Endothelial cell of umbilical vein (primary cell): ENCODE data around the gene ZMYM4. TPM values are rescaled to one million over a fixed set of nuclear protein-coding genes. Genes with fewer than 3 reads are reported as not detected.

Experiments
- BruUV-seq: library from RNA; stranded (reverse); fragments of 400-500 nt; replicated peaks from 2 replicates; lab custom pipeline; 2021; lab: Mats Ljungman, UMichigan
- CTCF ChIA-PET: fragments of 300-600, 350-600 bp; sonication (Branson Sonifier 250); formaldehyde crosslinking; loops from one replicate; lab custom pipeline; 2021; ENCODE audit warnings: antibody characterized with exemption, inconsistent platforms; lab: Charles Lee
- POLR2A ChIA-PET: fragments of 300-600, 350-600 bp; sonication (Branson Sonifier 250); formaldehyde crosslinking; loops from one replicate; lab custom pipeline; 2021; ENCODE audit warnings: antibody characterized with exemption, inconsistent platforms; lab: Charles Lee
- DNase-seq: peaks from one replicate; pipeline ENCODE4 v3.0.0-alpha.2; 2011; ENCODE audit warnings: low read depth, low spot score
- FAIRE-seq: peaks from 2 replicates; lab custom pipeline; 2011; peaks lifted over from hg19 to GRCh38; lab: Jason Lieb, UNC
- H2AFZ ChIP-seq: 2 replicates; pipeline ENCODE4 v1.6.0; 2012; ENCODE audit warnings: low read depth, low read length, control low read depth, inconsistent platforms
- H3K27ac ChIP-seq: 2 replicates; pipeline ENCODE4 v1.5.1; 2011; ENCODE audit warnings: low read depth, mild to moderate bottlenecking, control low read depth, low read length, moderate library complexity; ENCODE audit not compliant: insufficient read depth
- H3K27me3 ChIP-seq, 2 experiments: 2 replicates each; pipeline versions ENCODE4 v1.6.0 to v1.6.1; 2011; ENCODE audit warnings: low read length in 2 of 2, mixed read lengths in 1 of 2; ENCODE audit not compliant: control insufficient read depth in 2 of 2, insufficient read depth in 2 of 2
- H3K36me3 ChIP-seq, 2 experiments: 2 replicates in 1 of 2; 3 replicates in 1 of 2; pipeline ENCODE4 v1.5.1; 2011; ENCODE audit warnings: low read length in 2 of 2, mild to moderate bottlenecking in 1 of 2, moderate library complexity in 1 of 2; ENCODE audit not compliant: control insufficient read depth in 2 of 2, insufficient read depth in 2 of 2; ENCODE audit errors: extremely low read depth in 1 of 2
- H3K4me1 ChIP-seq: 3 replicates; pipeline ENCODE4 v1.5.1; 2011; ENCODE audit warnings: mild to moderate bottlenecking, low read length; ENCODE audit not compliant: control insufficient read depth, insufficient read depth; ENCODE audit errors: extremely low read depth
- H3K4me2 ChIP-seq: 2 replicates; pipeline ENCODE4 v1.6.1; 2011; ENCODE audit warnings: low read length, control low read depth, mixed read lengths; ENCODE audit not compliant: insufficient read depth
- H3K4me3 ChIP-seq, 3 experiments: fragments of 200-600 bp in 1 of 3; sonication (generic), shearing (Covaris generic) in 1 of 3; replicated peaks in 1 of 3; 2 replicates each; pipeline ENCODE4 v1.5.1; 2011 to 2016; ENCODE audit warnings: control low read depth in 3 of 3, low read length in 3 of 3, mild to moderate bottlenecking in 2 of 3, inconsistent platforms in 1 of 3, low read depth in 1 of 3, moderate library complexity in 1 of 3; ENCODE audit not compliant: insufficient read depth in 1 of 3
- H3K79me2 ChIP-seq: 2 replicates; pipeline ENCODE4 v1.6.0; 2012; ENCODE audit warnings: low read length, inconsistent platforms; ENCODE audit not compliant: control insufficient read depth, insufficient read depth
- H3K9ac ChIP-seq: replicated peaks from 2 replicates; pipeline ENCODE3; 2011; ENCODE audit warnings: low read length, control low read depth; ENCODE audit not compliant: insufficient read depth; ENCODE audit errors: extremely low read depth
- H3K9me1 ChIP-seq: replicated peaks from 3 replicates; pipeline ENCODE4 v1.6.0; 2011; ENCODE audit warnings: mild to moderate bottlenecking, low read length; ENCODE audit not compliant: control insufficient read depth, insufficient read depth; ENCODE audit errors: extremely low read depth
- H3K9me3 ChIP-seq: replicated peaks from 2 replicates; pipeline ENCODE4 v1.5.1; 2012; ENCODE audit warnings: low read length, inconsistent platforms; ENCODE audit not compliant: control insufficient read depth, insufficient read depth
- H4K20me1 ChIP-seq: replicated peaks from 2 replicates; pipeline ENCODE3; 2011; ENCODE audit warnings: mild to moderate bottlenecking, low read length; ENCODE audit not compliant: control insufficient read depth, insufficient read depth; ENCODE audit errors: extremely low read depth
- CTCF ChIP-seq, 2 donors: IDR thresholded peaks; 1 replicate in 1 of 2; 2 replicates in 1 of 2; pipeline ENCODE4 v1.5.1; 2011; ENCODE audit warnings: low read length in 2 of 2, mild to moderate bottlenecking in 2 of 2, moderate library complexity in 2 of 2, control low read depth in 1 of 2, inconsistent platforms in 1 of 2, low read depth in 1 of 2; ENCODE audit not compliant: insufficient read depth in 1 of 2; ENCODE audit errors: extremely low read depth in 1 of 2
- EZH2 ChIP-seq: IDR thresholded peaks from 2 replicates; pipeline ENCODE4 v1.6.1; 2012; ENCODE audit warnings: borderline replicate concordance, low read depth, mild to moderate bottlenecking, moderate library complexity, low read length, inconsistent platforms; ENCODE audit not compliant: severe bottlenecking
- FOS ChIP-seq: IDR thresholded peaks from 2 replicates; pipeline ENCODE4 v1.6.1; 2011; ENCODE audit warnings: mild to moderate bottlenecking, low read length, moderate library complexity, borderline replicate concordance; ENCODE audit not compliant: insufficient read depth
- GATA2 ChIP-seq: IDR thresholded peaks from 2 replicates; pipeline ENCODE4 v1.7.0; 2011; ENCODE audit warnings: low read depth, mild to moderate bottlenecking, moderate library complexity, mixed read lengths, low read length; ENCODE audit not compliant: insufficient read length, insufficient read depth
- JUN ChIP-seq: IDR thresholded peaks from 2 replicates; pipeline ENCODE4 v1.6.1; 2011; ENCODE audit warnings: borderline replicate concordance, low read depth; ENCODE audit not compliant: insufficient read length, insufficient read depth
- MYC ChIP-seq: IDR thresholded peaks from one replicate; pipeline ENCODE4 v1.6.1; 2011; ENCODE audit warnings: mild to moderate bottlenecking, low read depth, low read length
- POLR2A ChIP-seq: IDR thresholded peaks from 2 replicates; pipeline ENCODE4 v1.6.1; 2012; ENCODE audit warnings: low read depth, mild to moderate bottlenecking, control low read depth, low read length
- POLR2AphosphoS5 ChIP-seq: IDR thresholded peaks from 2 replicates; pipeline ENCODE4 v1.6.1; 2012; ENCODE audit warnings: low read depth, mild to moderate bottlenecking, control low read depth, low read length, moderate library complexity; ENCODE audit not compliant: insufficient read depth
- dilution Hi-C: fragments of 300-500 bp; cut with MboI; formaldehyde crosslinking; loops from one replicate; pipeline ENCODE4 v1.15.0; 2019; ENCODE audit warnings: low sequenced_read_pairs; ENCODE audit not compliant: extremely low pct_ligation_motif_present
- intact Hi-C: fragments of 100-400 bp; cut with micrococcal nuclease; formaldehyde crosslinking; loops from one replicate; pipeline ENCODE4 v1.10.0; 2022
- polyA plus RNA-seq, 4 experiments: library from polyadenylated mRNA; depleted of rRNA in 3 of 4; stranded (reverse) in 3 of 4; unstranded in 1 of 4; fragments of >200 nt; gene quantifications; 2 replicates each; pipeline versions ENCODE4 v1.2.1 to v1.2.3, GENCODE V29; 2011 to 2012; ENCODE audit warnings: missing spikeins in 1 of 4
- total RNA-seq: library from RNA; stranded (reverse); gene quantifications from 2 replicates; pipeline ENCODE4 v1.2.3, GENCODE V29; 2021
- TF ChIP-seq, protein P1 (sequence below): IDR thresholded peaks from 2 replicates; pipeline ENCODE4 v1.6.1; 2011; ENCODE audit not compliant: insufficient read depth, insufficient read length

The ZMYM4 gene
- total and polyA plus RNA-seq, 2 donors (not counting 3 experiments of a cell fraction or from before 2014, with no cell fraction given): 15.3 to 65.0 TPM

DNA sequence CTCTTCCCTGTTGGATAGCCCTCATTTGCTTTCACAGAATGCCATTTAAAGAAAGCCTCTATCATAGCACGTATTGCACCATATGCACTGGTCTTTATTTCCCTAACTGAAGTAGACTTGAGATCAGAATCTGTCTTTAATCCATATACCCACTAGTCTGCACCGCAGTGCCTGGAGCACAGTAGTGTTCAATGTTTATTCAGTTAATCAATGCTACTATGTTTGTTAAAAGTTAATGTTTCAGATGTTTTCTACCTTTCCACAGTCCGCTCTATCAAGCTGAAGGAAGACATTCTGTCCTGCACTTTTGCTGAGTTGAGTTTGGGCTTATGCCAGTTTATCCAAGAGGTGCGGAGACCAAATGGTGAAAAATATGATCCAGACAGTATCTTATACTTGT lies 139.2 kb downstream of the ZMYM4 start:
- no peaks in the 10 kb centered on the region for H3K27me3 ChIP-seq
- no peaks in the 10 kb centered on the region for H3K9me1 ChIP-seq
- ChIA-PET CTCF (no interaction called here), POLR2A (no interaction called here)
- no peak overlapping the region for H3K4me3 ChIP-seq
- peaks cover 7 to 8% of the 10 kb centered on the region in 2 experiments for H3K36me3 ChIP-seq
- H3K9ac ChIP-seq: no peak overlapping the region
- H2AFZ ChIP-seq: no peak overlapping the region
- dilution Hi-C loops: no loop called here
- H4K20me1 ChIP-seq: no peaks in the 10 kb centered on the region
- H3K79me2 ChIP-seq: no peaks in the 10 kb centered on the region
- H3K9me3 ChIP-seq: no peaks in the 10 kb centered on the region
- no TSS peak for BruUV-seq
- TF ChIP-seq POLR2A (no peak), CTCF (IDR thresholded peaks at IDR 0.05; ENCODE audit: extremely low read depth in 1 of 2, insufficient read depth in 1 of 2, low read depth in 1 of 2, low read length in 2 of 2) (no peak), FOS (no peak), EZH2 (no peak)
- TF ChIP-seq, protein P1, sequence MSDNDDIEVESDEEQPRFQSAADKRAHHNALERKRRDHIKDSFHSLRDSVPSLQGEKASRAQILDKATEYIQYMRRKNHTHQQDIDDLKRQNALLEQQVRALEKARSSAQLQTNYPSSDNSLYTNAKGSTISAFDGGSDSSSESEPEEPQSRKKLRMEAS: no peak
- H3K4me1 ChIP-seq: no peaks in the 10 kb centered on the region
- no peak overlapping the region for H3K4me2 ChIP-seq
- no peak overlapping the region for H3K27ac ChIP-seq
- FAIRE-seq: no peak
- no peak for DNase-seq
- intact Hi-C loops: no loop called here

- H3K27ac ChIP-seq: no peak overlapping the region
- no peaks in the 10 kb centered on the region for H3K27me3 ChIP-seq
- H3K9ac ChIP-seq: no peak overlapping the region
- no TSS peak for BruUV-seq
- H3K4me3 ChIP-seq: no peak overlapping the region
- H3K4me2 ChIP-seq: no peak overlapping the region
- H4K20me1 ChIP-seq: no peaks in the 10 kb centered on the region
- dilution Hi-C loops (no loop called here), intact Hi-C loops (no loop called here)
- no peak overlapping the region for H2AFZ ChIP-seq
- H3K79me2 ChIP-seq: no peaks in the 10 kb centered on the region
- FAIRE-seq (no peak), DNase-seq (no peak)
- ChIA-PET POLR2A (no interaction called here), CTCF (no interaction called here)
- peaks cover 7 to 8% of the 10 kb centered on the region in 2 experiments for H3K36me3 ChIP-seq
- H3K4me1 ChIP-seq: no peaks in the 10 kb centered on the region
- no peak for TF ChIP-seq MYC
- TF ChIP-seq POLR2AphosphoS5: no peak
- no peak for TF ChIP-seq FOS
- no peak for TF ChIP-seq GATA2
- TF ChIP-seq, protein P1: no peak
- no peak for TF ChIP-seq JUN
- TF ChIP-seq POLR2A: no peak
- no peak for TF ChIP-seq CTCF (IDR thresholded peaks at IDR 0.05; ENCODE audit: extremely low read depth in 1 of 2, insufficient read depth in 1 of 2, low read depth in 1 of 2, low read length in 2 of 2)
- TF ChIP-seq EZH2: no peak
- no peaks in the 10 kb centered on the region for H3K9me3 ChIP-seq
- no peaks in the 10 kb centered on the region for H3K9me1 ChIP-seq
These were observed 140.4 kb downstream of the ZMYM4 start for GRCh38 chr1:35408925-35409324.
